ENCODE data around the gene STX3.

STX3 gene

DNA sequence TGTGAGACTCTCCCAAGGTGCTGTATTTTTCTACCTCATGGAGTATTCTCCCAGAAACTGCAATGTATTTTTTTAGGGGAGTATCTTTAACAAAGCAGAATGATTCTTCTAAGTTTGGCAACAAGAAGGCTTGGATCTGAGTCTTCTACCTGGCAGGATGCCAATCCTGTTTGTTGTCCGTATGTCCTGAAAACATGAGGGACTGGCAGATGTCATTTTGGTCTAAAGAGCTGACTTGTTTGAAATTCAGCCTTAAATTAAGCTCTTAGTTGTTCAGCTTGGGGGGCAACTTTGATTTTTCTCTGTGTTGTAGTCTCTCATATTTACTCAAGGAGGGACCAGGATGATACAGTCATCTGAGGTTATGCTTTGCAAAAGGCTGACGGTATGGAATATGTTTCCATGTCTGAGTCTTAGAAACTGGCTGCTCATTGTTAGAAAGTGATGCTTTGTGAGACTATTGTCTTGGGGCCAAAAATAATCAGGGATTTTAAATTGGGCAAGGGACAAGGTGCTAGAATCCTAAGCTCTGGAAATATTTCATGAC is 46.1 kb downstream of the STX3 start:
- TF ChIP-seq, protein P1, sequence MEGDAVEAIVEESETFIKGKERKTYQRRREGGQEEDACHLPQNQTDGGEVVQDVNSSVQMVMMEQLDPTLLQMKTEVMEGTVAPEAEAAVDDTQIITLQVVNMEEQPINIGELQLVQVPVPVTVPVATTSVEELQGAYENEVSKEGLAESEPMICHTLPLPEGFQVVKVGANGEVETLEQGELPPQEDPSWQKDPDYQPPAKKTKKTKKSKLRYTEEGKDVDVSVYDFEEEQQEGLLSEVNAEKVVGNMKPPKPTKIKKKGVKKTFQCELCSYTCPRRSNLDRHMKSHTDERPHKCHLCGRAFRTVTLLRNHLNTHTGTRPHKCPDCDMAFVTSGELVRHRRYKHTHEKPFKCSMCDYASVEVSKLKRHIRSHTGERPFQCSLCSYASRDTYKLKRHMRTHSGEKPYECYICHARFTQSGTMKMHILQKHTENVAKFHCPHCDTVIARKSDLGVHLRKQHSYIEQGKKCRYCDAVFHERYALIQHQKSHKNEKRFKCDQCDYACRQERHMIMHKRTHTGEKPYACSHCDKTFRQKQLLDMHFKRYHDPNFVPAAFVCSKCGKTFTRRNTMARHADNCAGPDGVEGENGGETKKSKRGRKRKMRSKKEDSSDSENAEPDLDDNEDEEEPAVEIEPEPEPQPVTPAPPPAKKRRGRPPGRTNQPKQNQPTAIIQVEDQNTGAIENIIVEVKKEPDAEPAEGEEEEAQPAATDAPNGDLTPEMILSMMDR (IDR thresholded peaks at IDR 0.05; ENCODE audit: low read depth, low read length, missing control alignments), result no peak
- DNase-seq (ENCODE audit: low read depth), result no peak
- no peak overlapping the region for H3K4me3 ChIP-seq (ENCODE audit: low read depth, low read length)

DNA sequence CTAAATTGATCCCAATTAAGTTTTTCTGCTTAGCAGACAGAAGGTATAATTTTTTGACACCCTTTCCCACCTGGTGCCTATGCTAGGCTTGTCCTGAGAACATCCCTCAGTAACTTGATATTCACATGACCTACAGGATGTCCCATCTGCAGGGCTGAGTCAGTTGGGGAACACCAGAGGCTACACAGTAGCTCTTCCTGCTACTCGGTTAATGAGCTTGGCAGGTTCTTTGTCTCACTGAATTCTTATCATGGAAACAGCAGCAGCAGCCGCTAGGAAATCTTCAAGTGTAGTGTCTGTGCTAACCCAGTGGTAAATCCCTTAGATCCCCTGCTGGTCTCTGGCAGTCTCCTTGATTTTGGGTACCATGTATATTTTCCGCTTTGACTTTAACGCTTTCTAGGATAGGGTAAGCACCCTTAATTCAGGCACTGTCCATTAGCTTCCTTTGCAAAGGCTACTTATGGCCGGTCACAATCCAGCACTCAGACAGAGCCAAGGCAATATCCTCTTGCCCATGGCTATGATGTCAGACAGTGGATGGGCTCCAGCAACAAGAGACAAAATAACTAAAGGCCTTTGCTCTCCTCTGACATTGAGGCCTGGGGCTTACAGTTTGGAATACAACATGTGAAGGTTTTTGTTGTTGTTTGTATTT is 46.9 kb downstream of the STX3 start:
- TF ChIP-seq, protein P1 (IDR thresholded peaks at IDR 0.05; ENCODE audit: low read depth, low read length, missing control alignments), result no peak
- no peak overlapping the region for H3K4me3 ChIP-seq (ENCODE audit: low read depth, low read length)
- no peak for DNase-seq (ENCODE audit: low read depth)

DNA sequence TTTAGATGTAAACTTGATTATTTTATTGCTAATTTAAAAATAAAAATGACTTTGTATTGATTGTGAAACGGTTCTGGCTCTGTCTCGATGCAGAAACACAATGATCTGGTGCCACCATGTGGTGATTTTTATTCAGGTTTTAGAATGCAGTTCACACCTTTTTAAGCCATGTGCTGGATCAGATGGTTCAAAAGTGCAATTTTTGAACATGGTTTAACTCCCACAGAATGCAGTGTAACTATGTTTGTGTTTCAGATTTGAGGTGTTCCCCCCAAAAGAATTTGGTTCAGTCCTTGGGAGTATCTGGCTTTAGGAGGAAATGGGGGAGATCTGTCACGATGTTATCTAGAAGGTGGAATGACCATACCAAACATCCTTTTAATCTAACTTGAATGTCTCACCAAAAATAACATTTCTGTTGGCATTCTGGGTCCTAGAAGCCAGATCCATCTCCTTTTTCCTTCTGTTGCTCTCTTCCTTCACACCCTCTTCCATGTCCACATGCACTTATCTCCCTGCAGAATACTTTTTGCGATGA is 47.5 kb downstream of the STX3 start:
- H3K4me3 ChIP-seq (ENCODE audit: low read depth, low read length), result no peak overlapping the region
- peak; percentile 3 for DNase-seq (ENCODE audit: low read depth)
- TF ChIP-seq, protein P1 (IDR thresholded peaks at IDR 0.05; ENCODE audit: low read depth, low read length, missing control alignments), result peak; percentile 46

DNA sequence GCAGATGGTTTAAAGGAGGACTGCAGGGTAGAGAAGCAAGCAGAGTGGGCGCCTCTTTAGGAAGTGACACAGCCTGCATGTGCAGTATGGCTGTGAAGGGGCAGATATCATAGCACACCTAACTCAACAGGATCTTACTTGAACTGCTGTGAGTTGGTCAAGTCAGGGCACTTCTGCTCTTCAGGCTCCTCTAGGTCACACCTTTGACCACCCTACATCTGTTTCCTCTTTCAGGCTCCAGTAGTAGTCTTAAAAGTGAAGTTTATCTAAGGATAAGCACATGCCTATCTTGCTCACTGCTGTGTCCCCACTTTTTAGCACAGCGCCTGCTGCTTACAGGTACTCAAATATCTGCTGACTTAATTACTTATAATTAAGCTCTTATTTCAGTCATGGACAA is 48.9 kb downstream of the STX3 start:
- DNase-seq (ENCODE audit: low read depth), result no peak

DNA sequence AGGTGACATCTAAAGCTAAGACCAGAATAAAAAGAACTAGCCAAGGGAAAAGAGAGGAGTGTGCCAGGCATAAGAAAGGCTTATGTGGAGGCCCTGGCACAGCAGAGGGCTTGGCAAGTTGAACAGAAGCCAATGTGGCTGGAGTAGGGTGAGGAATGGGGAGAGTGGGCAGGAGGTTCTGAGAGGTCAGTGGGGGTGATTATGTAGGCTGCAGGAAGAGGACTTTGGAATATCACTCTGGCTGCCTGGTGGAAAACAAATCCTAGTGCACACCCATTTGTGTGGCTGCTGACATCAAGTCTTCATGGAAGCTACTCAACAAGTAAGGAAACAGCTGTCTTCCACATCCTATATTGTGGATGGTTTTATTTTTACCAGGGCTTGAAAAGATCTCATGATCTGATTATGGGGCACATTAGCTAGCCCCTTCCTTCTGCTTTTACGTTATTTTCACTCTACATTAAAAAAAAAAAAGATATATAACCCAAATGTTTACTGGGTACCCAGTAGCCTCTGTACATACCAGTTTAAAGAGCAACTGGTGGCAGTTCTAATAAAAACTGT is 52.0 kb downstream of the STX3 start:
- no peak for DNase-seq (ENCODE audit: low read depth)
- TF ChIP-seq, protein P1 (IDR thresholded peaks at IDR 0.05; ENCODE audit: low read depth, low read length, missing control alignments), result no peak
- no peak overlapping the region for H3K4me3 ChIP-seq (ENCODE audit: low read depth, low read length)

More for the DNA sequence above, 48.9 kb downstream of the STX3 start:
- no peak overlapping the region for H3K4me3 ChIP-seq (ENCODE audit: low read depth, low read length)
- TF ChIP-seq, protein P1 (IDR thresholded peaks at IDR 0.05; ENCODE audit: low read depth, low read length, missing control alignments), result no peak

DNA sequence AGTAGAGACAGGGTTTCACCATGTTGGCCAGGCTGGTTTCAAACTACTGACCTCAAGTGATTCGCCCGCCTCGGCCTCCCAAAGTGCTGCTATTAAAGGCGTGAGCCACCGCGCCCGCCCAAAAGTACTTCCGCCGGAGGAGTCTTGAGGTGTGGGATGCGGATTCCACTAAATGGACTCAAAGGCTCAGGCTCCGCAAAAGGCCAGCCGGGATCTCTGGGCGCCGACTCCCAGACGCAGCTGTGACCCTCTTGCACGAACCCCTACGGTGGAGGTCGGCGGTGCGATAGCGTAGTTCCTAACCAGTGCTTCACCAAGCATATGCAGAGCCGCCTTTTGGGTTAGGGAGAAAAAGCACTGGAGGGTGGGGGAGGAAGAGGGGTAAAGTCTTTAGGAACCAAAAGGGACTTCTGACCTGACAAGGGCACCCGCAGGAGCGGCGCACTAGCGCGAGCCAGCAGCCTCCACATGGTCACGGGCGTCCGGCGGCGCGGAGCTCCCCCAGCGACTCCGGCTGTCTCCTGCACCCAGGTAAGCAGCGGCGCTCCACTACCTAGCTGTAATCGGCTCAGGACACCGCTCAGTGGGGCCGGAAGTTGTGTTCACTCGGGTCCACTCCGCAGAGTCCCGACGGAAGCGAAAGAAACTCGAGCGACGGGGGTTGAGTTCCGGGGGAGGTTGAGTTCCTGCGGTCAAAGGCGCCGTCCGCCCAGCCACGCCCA is 55.2 kb downstream of the STX3 start, which contains the start of gene MRPL16:
TSS of gene MRPL16 (minus strand) at position 590 of the 722 bp plus-strand sequence. CDS start at position 470, 120 bp downstream.
- peak; percentile 89 for DNase-seq (ENCODE audit: low read depth)
- TF ChIP-seq, protein P1 (IDR thresholded peaks at IDR 0.05; ENCODE audit: low read depth, low read length, missing control alignments), result peak; percentile 48
- peak within 1 kb of the TSS; percentile 81 for H3K4me3 ChIP-seq (ENCODE audit: low read depth, low read length)
